Mucosa of descending colon (tissue), 3 donors: Measurements from ENCODE around the gene CCR5AS.
"Not testable (repeated sequence)": the region's sequence is repeated elsewhere in the genome, so short reads cannot be mapped to it uniquely, and the experiment has no call there.

Source experiments
- ATAC-seq: fragments of 200-7000 bp; cut with Tn5 transposase; one replicate; pipeline ENCODE4 v1.9.1; 2020; ENCODE audit warnings: mild to moderate bottlenecking, moderate library complexity
- DNase-seq, 3 donors: peaks; one replicate each; pipeline ENCODE4 v3.0.0-alpha.2; 2020
- H3K36me3 ChIP-seq: fragments of 200-600 bp; one replicate; pipeline ENCODE4 v1.8.0; 2021; ENCODE audit warnings: low read depth, mild to moderate bottlenecking
- H3K4me1 ChIP-seq: fragments of 200-600 bp; one replicate; pipeline ENCODE4 v1.8.0; 2021; ENCODE audit warnings: low read depth, mild to moderate bottlenecking
- H3K4me3 ChIP-seq: fragments of 200-600 bp; one replicate; pipeline ENCODE4 v1.8.0; 2021; ENCODE audit warnings: mild to moderate bottlenecking
- H3K9me3 ChIP-seq: fragments of 200-600 bp; one replicate; pipeline ENCODE4 v1.8.0; 2021; ENCODE audit warnings: mild to moderate bottlenecking
- intact Hi-C, 2 donors: fragments of 100-400 bp; cut with DNase I in 1 of 2; cut with micrococcal nuclease in 1 of 2; formaldehyde crosslinking; loops; one replicate each; pipeline versions ENCODE4 v1.11.0 to v1.11.1; 2022; cut with DNase I, micrococcal nuclease
- TF ChIP-seq, protein P1 (sequence below): fragments of 200-600 bp; IDR thresholded peaks from one replicate; pipeline ENCODE4 v1.8.0; 2022; ENCODE audit warnings: antibody characterized with exemption, mild to moderate bottlenecking
- donor health status: DM: no; HTN: no; CAD: no; lungs with moderate emphysema.
- donor health status: DM: no; HTN: no; CAD: no.
- donor health status: DM: no; HTN: yes; CAD: no.

Gene CCR5AS

DNA sequence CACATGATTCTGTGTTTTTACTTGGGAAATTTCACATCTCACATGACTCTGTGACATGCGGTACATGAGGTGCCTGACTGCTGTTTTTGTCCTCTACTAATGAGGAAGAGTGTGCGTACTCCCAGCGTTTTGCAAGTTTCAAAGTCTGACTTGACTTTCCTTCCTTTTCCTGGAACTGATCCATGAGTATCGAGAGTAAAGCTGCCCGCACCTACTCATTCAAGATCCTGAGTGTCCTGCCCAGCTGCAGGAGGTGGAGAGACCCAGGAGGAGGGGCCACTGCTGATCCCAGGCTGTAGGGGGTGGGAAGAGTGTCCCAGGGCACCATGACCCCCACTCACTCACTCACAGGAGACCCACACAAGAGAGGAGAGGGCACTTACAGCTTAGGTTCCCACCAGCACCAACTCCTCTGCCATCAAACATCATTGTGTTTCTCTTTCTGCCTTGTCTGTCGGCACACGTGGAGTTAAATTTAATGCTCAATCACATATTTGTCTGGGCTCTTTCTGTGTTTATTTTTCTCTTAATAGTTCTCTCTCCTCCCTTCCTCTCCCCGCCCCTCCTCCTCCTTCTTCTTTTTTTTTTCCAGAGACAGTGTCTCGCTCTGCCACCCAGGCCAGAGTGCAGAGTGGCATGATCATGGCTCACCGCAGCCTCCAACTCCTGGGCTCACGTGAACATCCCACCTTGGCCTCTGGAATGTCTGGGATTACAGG is 1.4 kb downstream of the CCR5AS start:
- Histone ChIP-seq H3K4me1 (peaks cover 21% of the 10 kb centered on the region), H3K4me3 (no peak overlapping the region), H3K9me3 (no peaks in the 10 kb centered on the region), H3K36me3 (no peaks in the 10 kb centered on the region)
- TF ChIP-seq, protein P1, sequence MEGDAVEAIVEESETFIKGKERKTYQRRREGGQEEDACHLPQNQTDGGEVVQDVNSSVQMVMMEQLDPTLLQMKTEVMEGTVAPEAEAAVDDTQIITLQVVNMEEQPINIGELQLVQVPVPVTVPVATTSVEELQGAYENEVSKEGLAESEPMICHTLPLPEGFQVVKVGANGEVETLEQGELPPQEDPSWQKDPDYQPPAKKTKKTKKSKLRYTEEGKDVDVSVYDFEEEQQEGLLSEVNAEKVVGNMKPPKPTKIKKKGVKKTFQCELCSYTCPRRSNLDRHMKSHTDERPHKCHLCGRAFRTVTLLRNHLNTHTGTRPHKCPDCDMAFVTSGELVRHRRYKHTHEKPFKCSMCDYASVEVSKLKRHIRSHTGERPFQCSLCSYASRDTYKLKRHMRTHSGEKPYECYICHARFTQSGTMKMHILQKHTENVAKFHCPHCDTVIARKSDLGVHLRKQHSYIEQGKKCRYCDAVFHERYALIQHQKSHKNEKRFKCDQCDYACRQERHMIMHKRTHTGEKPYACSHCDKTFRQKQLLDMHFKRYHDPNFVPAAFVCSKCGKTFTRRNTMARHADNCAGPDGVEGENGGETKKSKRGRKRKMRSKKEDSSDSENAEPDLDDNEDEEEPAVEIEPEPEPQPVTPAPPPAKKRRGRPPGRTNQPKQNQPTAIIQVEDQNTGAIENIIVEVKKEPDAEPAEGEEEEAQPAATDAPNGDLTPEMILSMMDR = no peak
- intact Hi-C loops = no loop called here
- ATAC-seq (peak; percentile 77), DNase-seq (peak; percentile 67 to 75 (median 71))

DNA sequence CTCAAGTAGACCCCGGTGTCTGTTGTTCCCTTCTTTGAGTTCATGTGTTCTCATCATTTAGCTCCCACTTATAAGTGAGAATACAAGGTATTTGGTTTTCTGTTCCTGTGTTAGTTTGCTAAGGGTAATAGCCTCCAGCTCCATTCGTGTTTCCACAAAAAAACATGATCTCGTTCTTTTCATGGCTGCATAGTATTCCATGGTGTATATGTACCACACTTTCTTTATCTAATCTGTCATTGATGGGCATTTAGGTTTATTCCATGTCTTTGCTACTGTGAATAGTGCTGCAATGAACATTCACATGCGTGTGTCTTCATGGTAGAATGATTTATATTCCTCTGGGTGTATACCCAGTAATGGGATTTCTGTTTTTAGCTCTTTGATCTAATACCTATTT is 4.0 kb downstream of the CCR5AS start:
- peaks cover 21% of the 10 kb centered on the region for H3K4me1 ChIP-seq
- DNase-seq, H3K4me3 ChIP-seq, H3K9me3 ChIP-seq, ATAC-seq, intact Hi-C loops, H3K36me3 ChIP-seq: not testable (repeated sequence)

DNA sequence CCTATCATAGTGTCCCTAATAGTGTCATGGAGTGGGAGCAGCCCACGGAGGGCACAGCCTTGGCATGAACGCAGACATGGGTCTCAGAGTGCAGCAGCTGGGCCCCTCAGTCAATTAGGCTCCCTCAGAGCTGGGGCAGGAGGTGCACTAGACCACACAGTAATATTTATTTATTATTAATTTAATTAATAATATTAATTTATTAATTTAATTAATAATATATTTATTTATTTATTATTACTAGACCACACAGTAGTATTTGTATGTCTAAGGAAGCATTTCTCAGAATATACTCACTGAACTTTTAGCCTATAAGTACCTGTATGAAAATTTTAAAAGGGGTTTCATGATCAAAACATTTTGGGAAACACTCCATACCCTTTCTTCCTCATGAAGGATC is 5.3 kb downstream of the CCR5AS start:
- H3K9me3 ChIP-seq = no peaks in the 10 kb centered on the region
- no peaks in the 10 kb centered on the region for H3K36me3 ChIP-seq
- DNase-seq (no peak), ATAC-seq (no peak)
- peaks cover 18% of the 10 kb centered on the region for H3K4me1 ChIP-seq
- intact Hi-C loops = no loop called here
- TF ChIP-seq, protein P1 = no peak
- H3K4me3 ChIP-seq = no peak overlapping the region

DNA sequence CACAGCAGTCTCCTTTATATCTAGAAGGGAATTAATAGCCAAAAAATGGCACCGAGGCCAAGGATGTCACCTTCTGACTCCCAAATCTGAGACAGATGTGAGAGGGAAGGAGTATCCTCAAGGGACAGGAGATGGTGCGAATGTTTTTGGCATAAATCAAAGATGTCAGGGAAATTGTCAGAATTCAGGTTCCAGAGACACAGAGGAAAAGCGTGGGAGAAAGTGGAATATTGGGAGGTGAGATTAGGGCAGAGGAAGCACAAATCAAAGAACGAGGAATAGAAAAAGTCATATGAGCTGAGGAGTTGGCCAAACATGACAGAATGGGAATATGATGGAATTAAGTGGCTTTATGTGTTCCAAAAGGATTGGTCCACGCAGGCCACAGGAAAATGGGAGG is 6.0 kb downstream of the CCR5AS start:
- TF ChIP-seq, protein P1 = no peak
- DNase-seq (no peak), ATAC-seq (no peak)
- intact Hi-C loops = no loop called here
- Histone ChIP-seq H3K4me3 (no peak overlapping the region), H3K36me3 (no peaks in the 10 kb centered on the region), H3K4me1 (peaks cover 10% of the 10 kb centered on the region), H3K9me3 (no peaks in the 10 kb centered on the region)

DNA sequence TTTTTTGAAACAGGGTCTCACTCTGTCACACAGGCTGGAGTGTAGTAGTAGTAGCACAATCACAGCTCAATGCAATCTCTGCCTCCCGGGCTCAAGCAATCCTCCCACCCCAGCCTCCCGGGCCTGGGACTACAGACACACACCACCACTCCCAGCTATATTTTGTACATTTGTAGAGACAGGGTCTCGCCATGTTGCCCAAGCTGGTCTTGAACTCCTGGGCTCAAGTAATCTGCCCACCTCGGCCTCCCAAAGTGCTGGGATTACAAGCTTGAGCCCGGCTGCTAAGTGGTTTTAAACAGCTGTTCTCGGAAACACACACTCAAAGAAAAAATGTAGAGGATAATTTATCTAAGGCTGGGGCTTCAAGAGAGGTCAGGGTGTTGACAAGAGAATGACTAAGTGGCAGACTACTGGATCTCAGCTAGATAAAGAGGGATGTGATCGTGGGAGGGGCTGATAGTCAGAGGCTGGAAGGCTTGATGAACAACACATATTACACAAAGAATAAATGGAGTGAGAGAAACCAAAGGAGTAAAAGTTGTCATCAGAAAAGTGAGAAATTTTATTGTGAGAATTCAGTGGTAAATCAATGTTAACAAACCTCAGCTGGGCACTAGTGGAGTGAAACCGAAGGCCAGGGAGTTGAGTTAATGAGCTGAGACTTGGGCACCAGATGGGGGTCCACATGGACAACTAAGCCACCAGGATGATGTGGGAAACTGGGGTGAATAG is 6.7 kb downstream of the CCR5AS start:
- ATAC-seq (no peak), DNase-seq (no peak)
- peaks cover 9% of the 10 kb centered on the region for H3K4me1 ChIP-seq
- H3K36me3 ChIP-seq = no peaks in the 10 kb centered on the region
- no peaks in the 10 kb centered on the region for H3K9me3 ChIP-seq
- TF ChIP-seq, protein P1 = no peak
- intact Hi-C loops = no loop called here
- no peak overlapping the region for H3K4me3 ChIP-seq

DNA sequence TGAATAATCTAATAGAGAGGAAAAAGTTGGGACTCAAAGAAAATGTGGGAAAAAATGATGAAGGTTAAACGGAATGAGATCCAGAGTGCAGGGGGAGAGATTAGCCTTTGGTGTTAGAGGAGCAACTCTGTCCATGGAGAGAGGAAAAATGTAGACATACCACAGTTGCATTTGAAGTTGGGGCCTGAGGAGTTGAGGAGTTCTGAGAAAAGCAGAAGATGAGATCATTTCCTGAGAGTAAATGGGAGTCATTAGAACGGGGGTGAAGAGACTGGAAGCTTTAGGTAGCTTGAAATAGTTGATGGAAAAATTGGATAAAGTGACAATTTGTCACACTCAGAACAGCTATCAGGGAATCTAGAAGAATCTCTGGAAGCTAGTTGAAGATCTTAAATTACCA is 7.3 kb downstream of the CCR5AS start:
- no peak for DNase-seq
- Histone ChIP-seq H3K36me3 (no peaks in the 10 kb centered on the region), H3K9me3 (no peaks in the 10 kb centered on the region), H3K4me1 (peaks cover 3% of the 10 kb centered on the region), H3K4me3 (no peak overlapping the region)
- no peak for ATAC-seq
- TF ChIP-seq, protein P1 = no peak
- intact Hi-C loops = no loop called here
